Measurements from ENCODE around the gene NFATC4.
A peak's percentile ranks its signal among the peaks of the same experiment; 100 is the strongest.

Gene NFATC4

DNA sequence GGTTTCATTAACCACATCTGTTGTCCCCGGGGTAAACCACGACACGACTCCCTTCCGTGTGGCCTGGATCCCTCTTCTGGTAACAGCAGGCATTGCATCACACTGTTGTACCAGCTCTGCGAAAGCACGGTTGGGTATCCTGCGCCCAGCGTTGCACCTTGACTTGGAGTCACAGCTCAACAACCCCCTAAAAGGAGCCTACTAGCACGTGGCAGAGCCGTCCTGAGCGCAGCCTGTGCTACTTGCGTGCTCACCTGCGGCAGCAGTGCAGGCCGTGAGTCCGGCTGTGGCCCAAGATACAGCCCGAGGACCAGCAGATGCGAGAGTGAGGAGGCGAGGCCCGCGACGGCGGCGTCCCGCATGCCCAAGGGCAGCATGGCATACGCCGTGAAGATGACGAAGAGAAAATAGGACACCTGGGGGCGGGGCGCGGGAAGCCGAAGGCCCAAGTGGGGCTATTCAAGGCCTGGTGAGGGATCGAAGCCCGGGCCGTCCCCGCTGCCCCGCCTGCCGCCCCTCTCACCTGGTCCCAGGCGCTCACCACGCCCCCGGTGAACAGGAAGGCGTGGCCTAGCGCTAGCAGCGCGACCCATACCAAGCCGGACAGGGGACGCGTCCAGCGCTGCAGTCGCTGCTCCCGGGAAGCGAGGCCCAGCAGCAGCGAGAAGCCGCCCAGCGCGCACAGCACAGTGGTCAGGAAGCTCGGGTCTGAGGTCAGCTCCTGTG is 35.6 kb upstream of the NFATC4 start:
- no peak overlapping the region for H3K4me3 ChIP-seq (ENCODE audit: low read length)
- TF ChIP-seq ZNF274 (IDR thresholded peaks at IDR 0.05; ENCODE audit: low read depth, low read length): no peak

DNA sequence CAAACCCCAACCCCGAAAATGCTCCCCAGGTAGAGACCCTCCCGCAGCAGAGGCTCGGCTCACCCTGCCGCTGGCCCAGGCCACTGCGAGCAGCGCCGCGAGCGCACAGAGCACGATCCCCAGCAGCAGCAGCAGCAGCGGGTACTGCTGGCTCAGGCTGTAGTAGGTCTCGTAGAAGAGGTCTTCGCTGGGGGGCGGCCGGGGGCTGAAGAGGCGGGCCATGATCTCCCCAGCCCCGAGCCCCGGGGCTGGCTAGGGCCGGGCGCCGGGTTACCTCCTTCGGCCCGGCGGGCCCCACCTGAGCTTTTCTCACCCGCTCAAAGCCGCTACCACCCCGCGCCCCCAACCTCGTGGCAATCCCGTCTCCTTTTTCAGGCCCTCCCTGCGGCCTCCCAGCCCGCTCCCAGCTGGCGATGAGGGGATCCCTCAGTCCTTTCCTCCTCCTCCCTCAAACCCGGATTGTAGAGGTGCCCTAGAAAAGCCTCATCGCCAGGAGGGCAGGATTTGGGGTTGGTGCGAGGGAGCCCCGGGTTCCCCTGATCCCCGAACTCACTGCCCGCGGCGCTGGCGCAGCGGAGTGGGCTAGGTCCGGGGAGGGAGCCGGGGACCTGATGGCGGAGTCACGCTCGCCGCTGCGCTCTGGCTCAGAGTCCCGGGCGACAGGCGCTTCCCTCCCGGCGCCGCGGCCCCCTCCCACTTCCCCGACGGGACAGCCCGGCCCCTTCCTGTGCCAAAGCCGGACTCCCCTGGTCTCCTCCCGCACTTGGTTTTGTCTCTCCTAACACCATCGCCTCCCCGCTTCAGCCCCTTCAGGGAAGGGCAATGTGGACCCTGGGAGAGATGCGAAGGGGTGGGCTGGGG is 33.3 kb upstream of the NFATC4 start, which contains the start of gene ADCY4:
ADCY4 (minus strand) TSS at position 641 of the 861 bp plus-strand sequence; CDS start at position 222, 419 bp downstream.
- no peak within 1 kb of the TSS; the same call in 1 of the 2 replicates for H3K4me3 ChIP-seq (ENCODE audit: low read length)
- TF ChIP-seq ZNF274 (IDR thresholded peaks at IDR 0.05; ENCODE audit: low read depth, low read length): no peak

DNA sequence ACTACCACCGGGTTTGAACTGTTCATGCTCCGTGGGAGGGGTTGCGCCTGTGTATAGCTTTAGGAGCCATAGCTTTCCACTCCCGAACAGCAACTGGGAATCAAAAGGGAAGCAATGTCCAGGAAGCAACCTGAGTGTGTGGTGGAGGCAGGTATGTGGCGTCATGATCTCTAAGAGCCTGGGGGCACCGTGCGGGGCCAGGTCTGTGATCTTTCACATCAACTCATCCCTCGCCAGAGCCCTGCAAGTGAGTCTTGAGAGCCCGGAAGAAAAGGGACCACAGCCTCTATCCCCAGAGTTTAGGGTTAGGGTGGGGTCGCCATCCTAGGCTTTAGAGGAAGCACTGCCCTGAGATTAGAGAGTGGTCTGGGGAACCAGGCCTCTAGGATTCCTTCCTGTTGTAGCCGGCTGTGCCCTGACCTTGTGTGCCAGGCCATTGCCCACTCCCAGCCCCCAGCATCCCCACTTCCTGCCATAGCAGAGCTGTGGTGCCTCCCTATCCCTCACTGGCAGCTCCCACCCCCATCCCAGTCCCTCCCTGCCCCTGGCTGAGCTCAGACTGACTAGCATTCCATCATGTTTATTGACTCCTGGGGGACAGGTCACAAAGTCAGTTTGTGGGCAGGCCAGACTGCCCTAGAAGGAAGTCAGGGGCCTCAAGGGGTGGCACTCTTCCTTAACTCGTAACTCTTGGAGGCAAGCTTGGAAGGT is 32.4 kb upstream of the NFATC4 start:
- no peak for TF ChIP-seq ZNF274 (IDR thresholded peaks at IDR 0.05; ENCODE audit: low read depth, low read length)
- no peak overlapping the region for H3K4me3 ChIP-seq (ENCODE audit: low read length)

DNA sequence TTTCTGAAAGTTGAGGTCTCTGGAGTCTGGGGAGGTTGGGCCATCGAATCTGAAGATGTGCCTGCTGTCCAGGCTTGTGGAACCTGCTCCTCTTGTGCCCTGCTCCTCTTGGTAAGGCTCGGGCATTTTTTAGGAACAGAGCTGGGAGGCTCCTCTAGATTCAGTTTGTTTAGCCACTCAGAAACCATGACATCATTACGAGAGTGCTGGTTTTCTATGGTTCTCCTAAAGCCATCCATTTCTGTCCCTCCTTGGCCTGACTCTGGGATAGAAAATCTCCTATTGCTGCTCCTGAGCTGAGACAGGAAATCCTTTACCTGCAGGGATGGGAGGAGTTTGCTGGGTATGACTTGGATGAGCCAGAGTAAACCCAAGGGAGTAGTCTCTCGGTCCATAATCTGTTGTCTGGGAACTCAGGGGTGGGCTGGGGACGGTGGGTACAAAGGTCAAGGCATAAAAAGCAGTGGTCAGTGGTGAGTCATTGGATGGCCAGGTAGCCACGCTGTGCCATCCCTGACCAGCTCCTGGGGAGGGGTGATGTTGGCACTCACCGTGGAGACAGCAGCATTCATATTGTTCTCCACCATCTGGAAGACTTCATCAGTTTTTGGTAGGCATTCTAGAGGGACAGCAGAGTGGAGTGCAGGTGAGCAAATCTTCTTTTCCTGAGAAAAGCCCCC is 30.7 kb upstream of the NFATC4 start:
- no peak for TF ChIP-seq ZNF274 (IDR thresholded peaks at IDR 0.05; ENCODE audit: low read depth, low read length)

DNA sequence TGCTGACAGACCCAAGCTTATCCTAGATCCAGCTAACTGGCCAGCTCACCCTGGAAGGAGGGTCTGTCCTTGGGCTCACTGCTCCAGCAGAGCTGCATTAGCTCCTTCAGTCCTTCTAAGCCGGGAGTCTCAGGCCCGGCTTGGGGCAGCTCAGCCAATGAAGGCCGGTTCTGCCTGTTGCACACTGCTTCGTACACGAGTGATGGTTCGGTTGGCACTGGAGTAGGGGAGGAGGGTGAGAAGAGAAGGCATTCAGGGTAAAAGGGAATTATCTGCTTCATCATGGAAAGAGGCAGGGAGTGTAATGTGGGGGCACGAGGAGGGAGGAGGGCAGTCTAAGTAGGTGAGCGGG is 30.2 kb upstream of the NFATC4 start:
- TF ChIP-seq ZNF274 (IDR thresholded peaks at IDR 0.05; ENCODE audit: low read depth, low read length): no peak
- H3K4me3 ChIP-seq (ENCODE audit: low read length): no peak overlapping the region

More for the DNA sequence above, 30.7 kb upstream of the NFATC4 start:
- H3K4me3 ChIP-seq (ENCODE audit: low read length): no peak overlapping the region

DNA sequence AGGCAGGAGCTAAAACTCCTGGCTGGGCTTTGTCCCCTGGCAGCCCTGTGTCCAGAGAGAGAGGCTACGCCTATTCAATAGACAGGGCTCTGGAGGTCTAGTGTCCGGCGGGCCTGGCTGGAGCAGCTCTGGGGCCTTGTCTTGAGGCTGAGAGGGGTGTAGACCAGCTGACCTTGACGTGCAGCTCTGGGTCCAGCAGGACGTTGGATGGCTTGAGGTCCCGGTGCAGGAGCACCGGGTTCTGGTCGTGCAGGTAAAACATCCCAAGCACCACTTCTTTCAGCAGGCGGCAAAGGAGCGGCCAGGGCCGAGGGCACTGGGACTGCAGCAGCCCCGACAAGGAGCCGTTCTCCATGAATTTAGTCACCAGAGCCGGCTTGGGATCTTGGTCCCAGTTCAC is 29.1 kb upstream of the NFATC4 start:
- H3K4me3 ChIP-seq (ENCODE audit: low read length): peak overlapping the region; percentile 75; the same call in 1 of the 2 replicates
- no peak for TF ChIP-seq ZNF274 (IDR thresholded peaks at IDR 0.05; ENCODE audit: low read depth, low read length)

DNA sequence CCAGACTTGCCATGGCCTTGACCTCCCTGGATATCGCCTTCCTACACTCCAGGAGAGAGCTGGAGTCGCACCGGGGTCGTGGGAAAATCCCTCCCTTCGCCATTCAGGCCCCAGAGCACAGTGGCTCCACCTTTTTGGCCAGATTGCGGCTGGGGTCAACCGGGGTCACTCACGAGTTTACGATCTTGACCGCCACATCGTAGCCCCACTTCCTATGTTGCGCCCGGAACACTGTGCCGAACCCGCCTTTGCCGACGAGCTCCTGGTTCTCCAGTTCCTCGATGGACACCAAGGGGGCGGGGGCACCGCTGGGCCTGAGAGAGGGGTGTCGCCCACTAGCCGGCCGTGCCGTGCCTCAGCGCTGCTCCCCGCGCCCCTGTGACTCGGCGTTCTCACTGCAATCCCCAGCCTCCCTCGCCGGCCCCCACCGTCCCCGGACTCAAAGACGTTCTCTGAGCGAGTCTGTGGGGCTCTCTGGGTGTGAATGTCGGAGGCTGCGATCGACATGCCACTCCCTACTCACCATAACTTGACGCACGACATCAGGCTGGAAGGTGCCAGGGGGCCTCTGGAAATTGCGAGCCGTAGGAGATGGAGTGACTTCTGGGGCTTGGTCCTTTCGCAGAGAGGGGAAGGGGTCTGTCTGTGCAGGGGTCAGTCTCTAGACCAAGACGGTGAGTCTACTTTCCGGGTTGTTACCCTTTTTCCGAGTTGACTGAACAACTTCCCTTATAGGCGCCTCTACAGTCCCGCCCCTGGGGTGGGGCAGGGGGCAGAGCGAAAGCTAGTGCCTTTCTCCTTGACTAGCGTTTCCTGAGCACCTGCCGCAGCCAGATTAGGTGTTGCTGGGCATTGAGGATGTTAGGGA is 28.5 kb upstream of the NFATC4 start, which contains the start of gene RIPK3:
RIPK3 (minus strand) TSS at position 708 of the 868 bp plus-strand sequence; CDS start at position 543, 165 bp downstream.
- TF ChIP-seq ZNF274 (IDR thresholded peaks at IDR 0.05; ENCODE audit: low read depth, low read length): no peak
- peak within 1 kb of the TSS; percentile 75; the same call in 1 of the 2 replicates for H3K4me3 ChIP-seq (ENCODE audit: low read length)

DNA sequence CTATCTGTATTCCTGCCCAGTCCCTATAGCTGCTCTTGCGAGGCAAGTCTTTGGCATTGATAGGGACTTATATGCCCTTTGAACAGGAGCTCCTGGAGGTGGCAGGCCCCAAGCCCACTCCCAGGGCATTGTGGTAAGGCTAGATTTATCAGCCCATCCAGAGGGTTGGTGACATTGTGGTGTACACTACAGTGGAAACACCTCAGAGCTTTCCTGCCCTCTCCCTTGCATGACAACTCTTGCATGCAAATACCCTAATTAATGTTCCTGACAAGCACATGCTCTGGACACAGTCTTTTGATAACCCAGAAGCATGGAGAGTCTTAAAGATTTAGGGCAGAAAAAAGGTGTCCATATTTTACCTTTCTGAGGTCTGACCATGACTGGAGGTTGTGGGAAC is 27.4 kb upstream of the NFATC4 start:
- no peak for TF ChIP-seq ZNF274 (IDR thresholded peaks at IDR 0.05; ENCODE audit: low read depth, low read length)
- H3K4me3 ChIP-seq (ENCODE audit: low read length): no peak overlapping the region

DNA sequence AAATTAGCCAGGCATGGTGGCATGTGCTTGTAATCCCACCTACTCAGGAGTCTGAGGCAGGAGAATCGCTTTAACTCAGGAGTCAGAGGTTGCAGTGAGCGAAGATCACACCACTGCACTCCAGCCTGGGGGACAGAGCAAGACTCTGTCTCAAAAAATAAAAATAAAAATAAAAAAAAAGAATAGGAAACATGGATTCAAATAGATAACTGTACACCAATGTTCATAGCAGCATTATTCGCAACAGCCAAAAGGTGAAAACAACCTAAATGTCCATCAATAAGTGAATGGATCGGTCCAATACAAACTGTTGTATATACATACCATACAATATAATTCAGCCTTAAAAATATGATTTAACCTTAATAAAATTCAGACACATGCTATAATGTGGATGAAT is 25.1 kb upstream of the NFATC4 start:
- no peak for TF ChIP-seq ZNF274 (IDR thresholded peaks at IDR 0.05; ENCODE audit: low read depth, low read length)
- no peak overlapping the region for H3K4me3 ChIP-seq (ENCODE audit: low read length)

DNA sequence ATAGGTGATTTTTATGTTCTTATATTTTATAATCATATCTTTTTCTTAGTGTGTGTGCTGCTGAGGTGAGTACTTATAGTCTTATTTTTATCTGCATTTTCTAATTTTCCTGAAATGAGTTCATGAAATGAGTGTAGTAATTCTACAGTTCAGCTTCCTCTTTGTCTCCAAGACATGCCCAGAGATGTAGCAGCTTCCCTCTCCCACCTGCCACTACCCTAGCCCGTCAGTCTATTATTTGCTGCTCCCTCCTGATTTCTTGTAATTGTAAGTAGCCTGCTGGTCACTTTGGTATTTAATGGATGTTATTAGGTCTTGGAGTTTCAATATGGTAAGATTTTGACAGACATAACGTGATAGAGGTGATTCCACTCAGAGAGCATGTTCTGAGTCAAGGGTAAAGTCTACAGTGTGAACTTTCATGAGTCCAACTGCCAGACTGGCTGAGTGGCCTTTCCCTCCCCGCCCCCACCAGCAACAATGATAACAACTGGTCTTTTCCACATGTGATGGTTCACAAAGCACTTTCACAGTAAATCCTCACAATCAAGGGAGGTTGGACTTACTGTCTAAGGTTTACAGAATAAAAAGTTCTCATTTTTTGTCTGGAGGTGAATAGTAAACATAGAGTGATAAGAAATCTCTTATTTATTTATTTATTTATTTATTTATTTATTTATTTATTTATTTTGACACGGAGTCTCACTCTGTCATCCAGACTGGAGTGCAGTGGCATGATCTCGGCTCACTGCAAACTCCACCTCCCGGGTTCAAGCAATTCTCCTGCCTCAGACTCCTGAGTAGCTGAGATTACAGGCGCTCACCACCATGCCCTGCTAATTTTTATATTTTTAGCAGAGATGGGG is 24.0 kb upstream of the NFATC4 start:
- H3K4me3 ChIP-seq (ENCODE audit: low read length): no peak overlapping the region
- TF ChIP-seq ZNF274 (IDR thresholded peaks at IDR 0.05; ENCODE audit: low read depth, low read length): no peak

DNA sequence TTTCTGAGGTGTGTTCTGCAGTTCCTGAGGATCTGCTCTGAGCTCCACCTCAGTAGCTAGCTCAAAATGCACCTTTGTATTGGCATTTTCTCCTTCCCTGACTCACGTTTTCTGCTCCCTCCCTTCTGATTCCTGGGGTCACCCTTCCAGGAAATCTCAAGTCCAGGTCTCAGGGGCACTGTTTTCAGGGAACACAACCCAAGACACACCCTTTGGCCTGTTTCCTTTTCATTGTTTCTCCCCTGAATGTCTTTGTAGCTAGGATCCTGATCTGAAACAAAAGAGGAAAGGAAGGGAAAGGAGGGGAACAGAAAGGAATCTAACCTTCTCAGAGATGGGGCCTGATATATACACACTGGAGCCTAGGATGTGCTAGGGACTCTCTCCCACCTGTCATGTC is 20.9 kb upstream of the NFATC4 start:
- no peak for TF ChIP-seq ZNF274 (IDR thresholded peaks at IDR 0.05; ENCODE audit: low read depth, low read length)
- H3K4me3 ChIP-seq (ENCODE audit: low read length): no peak overlapping the region

DNA sequence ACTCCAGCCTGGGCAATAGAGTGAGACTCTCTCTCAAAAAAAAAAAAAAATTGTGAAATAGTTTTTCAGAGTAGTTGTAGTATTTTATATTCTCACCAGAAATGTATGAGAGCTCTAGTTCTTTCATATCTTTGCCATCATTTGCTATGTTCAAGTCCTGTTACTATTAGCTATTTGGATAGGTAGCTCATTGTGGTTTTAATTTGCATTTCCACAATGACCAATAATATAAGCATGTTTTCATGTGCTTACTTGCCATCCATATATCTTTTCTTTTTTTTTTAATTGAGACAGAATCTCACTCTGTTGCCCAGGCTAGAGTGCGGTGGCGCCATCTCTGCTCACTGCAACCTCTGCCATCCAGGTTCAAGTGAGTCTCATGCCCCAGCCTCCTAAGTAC is 19.8 kb upstream of the NFATC4 start:
- no peak overlapping the region for H3K4me3 ChIP-seq (ENCODE audit: low read length)
- no peak for TF ChIP-seq ZNF274 (IDR thresholded peaks at IDR 0.05; ENCODE audit: low read depth, low read length)

All from GM08714 (cell line).